Right forelimb (tissue), 1 donor: ENCODE measurements around the gene C11orf97.
"Not testable (repeated sequence)": the region's sequence is repeated elsewhere in the genome, so short reads cannot be mapped to it uniquely, and the experiment has no call there.

ENCODE experiments used
- DNase-seq: peaks from one replicate; pipeline ENCODE4 v3.0.0-alpha.2; 2018

Gene C11orf97

GRCh38 chr11:94511932-94512781 lies at the start of gene C11orf97:
Gene C11orf97 (plus strand): TSS chr11:94512461. CDS start chr11:94512529, 68 bp downstream.
- peak; percentile 70 for DNase-seq

- DNase-seq, result no peak
These were observed 42.8 kb upstream of the C11orf97 start for GRCh38 chr11:94469416-94469815.

GRCh38 chr11:94472916-94473799 lies 39.1 kb upstream of the C11orf97 start:
- DNase-seq, result no peak

GRCh38 chr11:94477624-94478023 lies 34.6 kb upstream of the C11orf97 start:
- no peak for DNase-seq

GRCh38 chr11:94481342-94481741 lies 30.9 kb upstream of the C11orf97 start:
- DNase-seq, result no peak

- no peak for DNase-seq
These were observed 26.2 kb upstream of the C11orf97 start for GRCh38 chr11:94486068-94486467.

- peak; percentile 98 for DNase-seq
These were observed 18.8 kb upstream of the C11orf97 start, which contains the start of the genes ANKRD49 and MRE11 for GRCh38 chr11:94493281-94494125. Gene ANKRD49 (plus strand): TSS chr11:94493984. CDS start chr11:94496694, 2,710 bp downstream. Gene MRE11 (minus strand): TSS chr11:94493844. CDS start chr11:94492801, 1,043 bp downstream.

GRCh38 chr11:94494126-94494680 lies 18.1 kb upstream of the C11orf97 start:
- no peak for DNase-seq

GRCh38 chr11:94500181-94500580 lies 12.1 kb upstream of the C11orf97 start:
- DNase-seq, result no peak

- no peak for DNase-seq
These were observed 10.7 kb upstream of the C11orf97 start for GRCh38 chr11:94501522-94501921.

GRCh38 chr11:94504689-94505293 lies 7.5 kb upstream of the C11orf97 start:
- DNase-seq, result no peak

GRCh38 chr11:94506513-94506912 lies 5.7 kb upstream of the C11orf97 start:
- DNase-seq, result not testable (repeated sequence)

- DNase-seq, result no peak
These were observed 4.8 kb upstream of the C11orf97 start for GRCh38 chr11:94507485-94507884.

- no peak for DNase-seq
These were observed 830 bp downstream of the C11orf97 start for GRCh38 chr11:94513091-94513490.

- DNase-seq, result no peak
These were observed 3.1 kb downstream of the C11orf97 start for GRCh38 chr11:94515398-94515797.

GRCh38 chr11:94516725-94517124 lies 4.5 kb downstream of the C11orf97 start:
- no peak for DNase-seq

- DNase-seq, result no peak
These were observed 6.0 kb downstream of the C11orf97 start for GRCh38 chr11:94518300-94518699.

- no peak for DNase-seq
These were observed 7.3 kb downstream of the C11orf97 start for GRCh38 chr11:94519478-94520084.

- no peak for DNase-seq
These were observed 9.4 kb downstream of the C11orf97 start for GRCh38 chr11:94521684-94522083.

- no peak for DNase-seq
These were observed 12.1 kb downstream of the C11orf97 start for GRCh38 chr11:94524341-94524740.
